Testis (tissue), 3 donors: ENCODE measurements around the gene DUSP22. TPM values are rescaled to one million over a fixed set of nuclear protein-coding genes. Genes with fewer than 3 reads are reported as not detected.

Source experiments
- DNase-seq: peaks from one replicate; pipeline ENCODE4 v3.0.0-alpha.2; 2019
- H3K27ac ChIP-seq, 2 donors: fragments of 200-600 bp; sonication (generic); one replicate each; pipeline ENCODE4 v1.5.1; 2019
- H3K27me3 ChIP-seq: fragments of 200-600 bp; sonication (generic); one replicate; pipeline ENCODE4 v1.5.1; 2019
- H3K36me3 ChIP-seq: fragments of 200-600 bp; sonication (generic); one replicate; pipeline ENCODE4 v1.5.1; 2017; ENCODE audit warnings: low read depth; ENCODE audit errors: missing control alignments
- H3K4me1 ChIP-seq: fragments of 200-600 bp; sonication (generic); one replicate; pipeline ENCODE4 v1.5.1; 2019
- H3K4me3 ChIP-seq, 2 donors: fragments of 200-600 bp; sonication (generic); one replicate each; pipeline ENCODE4 v1.5.1; 2017 to 2019
- H3K9me3 ChIP-seq: fragments of 200-600 bp; sonication (generic); one replicate; pipeline ENCODE4 v1.5.1; 2017
- POLR2A ChIP-seq: fragments of 450-650 bp; IDR thresholded peaks from one replicate; pipeline ENCODE4 v1.6.1; 2017; ENCODE audit warnings: antibody characterized with exemption, mild to moderate bottlenecking, moderate library complexity
- WGBS, 2 donors: methylation state at CpG; one replicate each; pipeline ENCODE4 v1.1.5; 2018; 5-methylcytosine and 5-hydroxymethylcytosine counted together
- intact Hi-C: fragments of 100-400 bp; cut with DNase I; formaldehyde crosslinking; loops from one replicate; pipeline ENCODE4 v1.15.1; 2023; ENCODE audit warnings: low total_unique reads
- polyA plus RNA-seq: library from polyadenylated mRNA; stranded (reverse); fragments of 350-450 nt; fragmentation: Illumina TruSeq; extraction: RNeasy Lipid Tissue Mini Kit (QIAGEN cat#74804); gene quantifications from one replicate; pipeline ENCODE4 v1.2.3, GENCODE V29; 2014; ENCODE audit warnings: low read depth, low replicate concordance; ENCODE audit not compliant: insufficient read depth
- total RNA-seq, 2 donors: library from RNA; depleted of rRNA; stranded (reverse); fragments of >200 nt; gene quantifications; one replicate each; pipeline ENCODE4 v1.2.3, GENCODE V29; 2016
- TF ChIP-seq, protein P1 (sequence below), 3 experiments: fragments of 450-650 bp in 2 of 3; fragments of 200-600 bp in 1 of 3; sonication (generic) in 1 of 3; IDR thresholded peaks; one replicate each; pipeline ENCODE4 v1.5.1; 2016 to 2019; ENCODE audit warnings: antibody characterized with exemption in 3 of 3, mild to moderate bottlenecking in 2 of 3, moderate library complexity in 1 of 3

DUSP22 gene
- total and polyA plus RNA-seq, 3 donors from 2014 or later, result 112 to 158 (median 129) TPM

- Histone ChIP-seq H3K27ac (no peak overlapping the region), H3K4me1 (peaks cover 11% of the 10 kb centered on the region), H3K9me3 (no peaks in the 10 kb centered on the region), H3K27me3 (no peaks in the 10 kb centered on the region), H3K4me3 (no peak overlapping the region), H3K36me3 (no peaks in the 10 kb centered on the region)
- DNase-seq, result no peak
- no peak for TF ChIP-seq POLR2A
- TF ChIP-seq, protein P1, sequence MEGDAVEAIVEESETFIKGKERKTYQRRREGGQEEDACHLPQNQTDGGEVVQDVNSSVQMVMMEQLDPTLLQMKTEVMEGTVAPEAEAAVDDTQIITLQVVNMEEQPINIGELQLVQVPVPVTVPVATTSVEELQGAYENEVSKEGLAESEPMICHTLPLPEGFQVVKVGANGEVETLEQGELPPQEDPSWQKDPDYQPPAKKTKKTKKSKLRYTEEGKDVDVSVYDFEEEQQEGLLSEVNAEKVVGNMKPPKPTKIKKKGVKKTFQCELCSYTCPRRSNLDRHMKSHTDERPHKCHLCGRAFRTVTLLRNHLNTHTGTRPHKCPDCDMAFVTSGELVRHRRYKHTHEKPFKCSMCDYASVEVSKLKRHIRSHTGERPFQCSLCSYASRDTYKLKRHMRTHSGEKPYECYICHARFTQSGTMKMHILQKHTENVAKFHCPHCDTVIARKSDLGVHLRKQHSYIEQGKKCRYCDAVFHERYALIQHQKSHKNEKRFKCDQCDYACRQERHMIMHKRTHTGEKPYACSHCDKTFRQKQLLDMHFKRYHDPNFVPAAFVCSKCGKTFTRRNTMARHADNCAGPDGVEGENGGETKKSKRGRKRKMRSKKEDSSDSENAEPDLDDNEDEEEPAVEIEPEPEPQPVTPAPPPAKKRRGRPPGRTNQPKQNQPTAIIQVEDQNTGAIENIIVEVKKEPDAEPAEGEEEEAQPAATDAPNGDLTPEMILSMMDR (IDR thresholded peaks at IDR 0.05), result no peak
- intact Hi-C loops, result no loop called here
- WGBS, 2 donors, result 63 to 75% methylated on average over 10 of the region's 10 CpGs
Observed at GRCh38 chr6:327538-328116, 35.3 kb downstream of the DUSP22 start.

- no peak for DNase-seq
- Histone ChIP-seq H3K4me3 (no peak overlapping the region), H3K27me3 (no peaks in the 10 kb centered on the region), H3K4me1 (peaks cover 11% of the 10 kb centered on the region), H3K9me3 (no peaks in the 10 kb centered on the region), H3K36me3 (no peaks in the 10 kb centered on the region), H3K27ac (no peak overlapping the region)
- WGBS, 2 donors, result 59 to 63% methylated on average over 8 of the region's 8 CpGs
- intact Hi-C loops, result no loop called here
- TF ChIP-seq, protein P1 (IDR thresholded peaks at IDR 0.05), result no peak
- TF ChIP-seq POLR2A, result no peak
Observed at GRCh38 chr6:328136-328670, 35.9 kb downstream of the DUSP22 start.

- Histone ChIP-seq H3K4me1 (peaks cover 11% of the 10 kb centered on the region), H3K9me3 (no peaks in the 10 kb centered on the region), H3K36me3 (no peaks in the 10 kb centered on the region), H3K27me3 (no peaks in the 10 kb centered on the region), H3K4me3 (no peak overlapping the region), H3K27ac (no peak overlapping the region)
- TF ChIP-seq, protein P1 (IDR thresholded peaks at IDR 0.05), result no peak
- no peak for TF ChIP-seq POLR2A
- DNase-seq, result no peak
- intact Hi-C loops, result no loop called here
- WGBS, 2 donors, result 76 to 82% methylated on average over 7 of the region's 7 CpGs
Observed at GRCh38 chr6:328924-329323, 36.6 kb downstream of the DUSP22 start.

DNA sequence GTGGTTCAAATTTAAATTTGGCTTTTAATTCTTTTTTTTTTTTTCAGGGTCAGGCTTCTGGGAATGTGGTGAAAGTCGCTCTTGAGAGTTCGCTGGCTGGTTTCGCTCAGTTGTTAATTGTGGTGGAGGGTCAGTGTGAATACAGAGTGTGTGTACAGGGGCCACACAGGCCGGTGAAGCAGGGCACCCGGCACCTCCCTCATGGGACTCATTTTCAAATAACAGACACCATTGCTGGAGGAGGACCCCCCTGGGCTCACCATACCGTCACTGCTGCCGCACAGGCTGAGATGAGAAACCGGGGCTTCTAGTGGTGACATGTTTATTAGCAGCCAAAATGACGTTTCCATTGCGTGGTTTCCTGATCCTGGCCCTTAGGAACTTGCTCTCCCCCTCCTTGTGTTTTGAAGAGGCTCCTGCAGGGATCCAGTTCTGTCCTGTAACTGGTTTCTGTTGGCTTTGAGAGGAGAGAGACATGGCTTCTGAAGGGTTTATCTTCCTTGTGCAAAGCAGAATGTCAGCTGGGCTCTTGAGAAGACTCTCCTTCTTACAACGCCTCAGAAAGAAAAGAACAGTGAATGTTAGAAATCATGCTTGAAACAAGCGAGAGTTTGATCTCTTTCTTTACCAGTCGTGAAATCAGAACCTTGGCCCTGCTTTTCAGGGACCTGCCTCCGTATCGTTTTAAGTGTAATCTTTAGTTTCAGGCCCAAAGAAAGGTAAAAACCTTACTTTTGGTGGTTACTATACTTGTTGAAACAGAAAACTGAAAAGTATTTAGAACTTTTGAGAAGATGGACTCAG, 37.8 kb downstream of the DUSP22 start:
- no peak for DNase-seq
- H3K4me1 ChIP-seq, result peaks cover 11% of the 10 kb centered on the region
- intact Hi-C loops, result no loop called here
- H3K27ac ChIP-seq, result no peak overlapping the region
- no peaks in the 10 kb centered on the region for H3K36me3 ChIP-seq
- no peaks in the 10 kb centered on the region for H3K27me3 ChIP-seq
- TF ChIP-seq, protein P1 (IDR thresholded peaks at IDR 0.05), result peak in 1 of 3 experiments; percentile 5
- TF ChIP-seq POLR2A, result no peak
- no peaks in the 10 kb centered on the region for H3K9me3 ChIP-seq
- 79 to 85% methylated on average over 15 of the region's 15 CpGs for WGBS, 2 donors
- no peak overlapping the region for H3K4me3 ChIP-seq
